ENCODE results near the gene APBB1.
"Not testable (repeated sequence)": the region's sequence is repeated elsewhere in the genome, so short reads cannot be mapped to it uniquely, and the experiment has no call there.

APBB1 gene

DNA sequence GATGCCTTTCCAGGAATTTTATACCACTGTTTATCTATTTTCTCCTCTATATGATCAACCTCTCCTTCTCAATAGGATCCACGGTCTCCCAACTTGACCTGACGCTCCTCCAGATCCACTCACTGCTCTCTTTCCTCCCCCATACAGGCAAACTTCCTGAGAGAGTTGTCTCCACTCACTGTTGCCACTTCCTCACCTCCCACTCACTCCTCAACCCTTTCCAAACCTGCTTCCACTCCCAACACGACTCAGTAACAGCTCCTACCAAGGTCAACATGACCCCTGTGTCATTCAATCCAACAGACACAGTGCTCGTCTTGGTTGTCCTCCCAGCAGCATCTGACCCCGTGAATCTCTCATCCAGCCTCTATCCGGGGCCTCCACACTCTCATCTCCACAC lies 3.1 kb downstream of the APBB1 start:
- no peak for DNase-seq

DNA sequence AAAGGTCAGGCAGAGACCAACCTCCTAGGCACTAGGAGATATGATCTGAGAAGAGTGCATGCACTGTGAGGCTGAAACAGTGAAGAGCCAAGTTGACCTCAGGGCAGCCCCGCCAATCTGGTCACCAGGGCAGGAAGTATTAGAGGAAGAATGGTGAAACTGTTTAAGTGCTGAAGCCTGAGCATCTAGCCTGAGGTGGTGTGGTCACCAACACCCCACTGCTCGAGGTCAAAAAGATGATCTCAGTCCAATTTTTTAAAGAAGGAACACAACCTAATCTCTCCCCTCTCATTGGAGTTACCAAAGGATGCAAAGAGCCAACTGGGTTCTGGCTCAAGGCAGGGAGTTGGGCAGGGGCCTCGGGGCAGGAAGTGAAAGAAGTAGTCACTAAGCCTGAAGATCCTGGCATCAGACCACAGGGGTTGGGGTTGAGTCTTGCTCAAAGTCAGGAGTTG lies 4.0 kb downstream of the APBB1 start:
- no peak for DNase-seq

DNA sequence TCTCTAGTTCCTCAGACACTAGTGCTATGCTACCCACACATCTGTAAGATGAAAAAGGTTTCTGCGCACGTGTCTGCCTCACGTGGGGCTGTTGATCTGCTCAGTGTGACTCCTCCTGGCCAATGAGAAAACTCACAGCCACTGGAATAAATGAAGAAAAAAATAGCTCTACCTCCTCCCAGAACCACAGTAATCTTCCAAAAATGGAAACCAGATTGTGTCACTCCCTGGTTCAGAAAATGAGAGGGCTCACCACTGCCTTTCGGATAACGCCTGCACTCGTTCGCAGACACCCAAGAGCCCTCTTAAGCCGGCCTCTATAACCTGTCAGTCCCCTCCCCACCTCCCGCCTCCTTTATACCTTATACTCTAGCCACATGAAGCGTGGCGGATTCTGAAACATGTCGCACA lies 5.1 kb downstream of the APBB1 start:
- no peak for DNase-seq

DNA sequence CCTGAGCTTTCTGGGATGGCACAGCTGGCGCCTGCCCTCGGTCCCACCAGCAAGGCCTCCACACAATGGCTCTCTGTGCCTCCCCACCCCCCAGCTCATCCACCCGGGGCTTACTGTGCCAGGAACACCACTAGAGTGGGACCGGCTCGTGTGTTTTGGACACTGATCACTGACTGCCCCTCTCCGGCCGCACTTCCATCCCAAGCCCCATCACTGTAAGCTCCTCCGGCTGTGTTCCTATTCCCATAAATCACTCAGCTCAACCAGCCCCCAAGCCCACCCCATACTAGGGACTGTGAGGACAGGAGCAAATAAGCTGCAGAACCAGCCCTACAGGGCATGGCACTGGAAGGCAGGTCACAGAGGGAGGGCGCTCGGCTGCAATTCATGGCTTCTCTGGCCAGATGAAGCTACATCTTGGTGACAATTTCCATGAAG lies 7.3 kb downstream of the APBB1 start:
- DNase-seq: no peak

DNA sequence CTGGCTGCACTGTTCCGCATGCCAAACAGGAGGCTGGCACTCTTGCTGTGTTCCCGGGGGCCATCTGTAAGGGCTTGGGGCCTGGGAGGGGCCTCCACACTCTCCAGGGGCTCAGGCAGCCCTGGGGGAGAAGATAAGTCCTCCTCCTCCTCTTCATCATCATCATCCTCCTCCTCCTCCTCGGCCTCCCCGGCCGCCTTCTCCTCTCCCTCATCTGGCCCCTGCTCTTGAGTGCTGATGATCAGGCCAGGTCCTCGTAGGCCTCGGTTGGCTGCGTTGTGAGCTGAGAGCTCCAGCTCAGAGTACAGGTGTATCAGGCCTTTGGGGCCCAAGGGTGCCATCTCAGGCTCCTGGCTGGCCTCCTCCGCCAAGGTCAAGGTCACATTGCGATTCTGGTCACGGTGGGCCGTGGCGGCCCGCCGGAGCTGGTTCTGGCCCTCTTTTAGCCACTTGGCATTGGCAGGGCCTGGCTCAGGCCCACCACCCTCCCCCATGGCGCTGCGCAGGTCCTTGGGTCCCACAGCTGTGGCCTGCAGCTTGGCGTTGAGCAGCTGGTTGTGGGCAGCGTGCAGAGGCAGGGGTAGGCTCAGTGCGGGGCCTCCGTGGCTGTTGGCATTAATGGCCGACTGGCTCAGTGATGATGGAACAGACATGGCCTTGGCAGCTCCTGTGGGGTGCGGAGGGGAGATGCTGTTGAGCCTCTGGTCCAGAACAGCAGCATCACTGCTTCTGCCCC lies 8.0 kb downstream of the APBB1 start:
- DNase-seq: no peak

DNA sequence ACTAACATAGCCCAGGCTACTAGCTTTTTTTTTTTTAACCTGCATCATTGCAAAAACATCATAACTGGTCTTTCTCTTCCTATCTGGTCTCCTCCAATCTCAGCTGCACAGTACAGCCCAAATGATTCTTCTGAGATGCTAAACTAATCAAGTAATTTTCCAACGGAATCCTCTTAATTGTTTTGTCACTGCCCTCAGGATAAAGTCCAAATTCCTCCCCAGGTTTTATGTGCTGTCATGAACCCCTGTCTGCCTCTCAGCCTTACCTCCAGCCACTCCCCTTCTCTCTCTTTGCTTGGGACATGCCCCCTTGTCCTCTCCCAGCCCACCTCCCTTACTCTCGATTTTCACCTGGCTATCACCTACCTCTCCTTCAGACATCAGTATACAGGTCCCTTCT lies 12.5 kb downstream of the APBB1 start:
- DNase-seq: no peak

DNA sequence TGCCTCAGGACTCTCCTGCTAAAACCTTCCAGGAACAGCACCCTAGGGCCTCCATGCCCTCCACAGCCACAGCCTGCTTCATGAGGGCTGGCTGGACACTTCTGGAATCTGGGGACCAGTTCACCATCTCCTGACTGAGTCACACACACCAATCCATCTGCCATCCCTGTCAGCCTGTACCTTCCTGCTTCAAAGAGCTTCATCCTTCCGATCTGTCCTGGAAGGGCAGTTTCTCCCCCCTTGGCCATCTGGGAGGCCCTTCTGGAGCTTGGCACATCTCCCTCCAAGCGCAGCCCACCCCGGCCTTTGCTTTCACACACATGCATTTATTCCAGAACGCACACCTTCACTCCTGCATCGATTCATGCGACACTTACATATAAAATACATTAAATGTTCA lies 13.0 kb downstream of the APBB1 start:
- no peak for DNase-seq

DNA sequence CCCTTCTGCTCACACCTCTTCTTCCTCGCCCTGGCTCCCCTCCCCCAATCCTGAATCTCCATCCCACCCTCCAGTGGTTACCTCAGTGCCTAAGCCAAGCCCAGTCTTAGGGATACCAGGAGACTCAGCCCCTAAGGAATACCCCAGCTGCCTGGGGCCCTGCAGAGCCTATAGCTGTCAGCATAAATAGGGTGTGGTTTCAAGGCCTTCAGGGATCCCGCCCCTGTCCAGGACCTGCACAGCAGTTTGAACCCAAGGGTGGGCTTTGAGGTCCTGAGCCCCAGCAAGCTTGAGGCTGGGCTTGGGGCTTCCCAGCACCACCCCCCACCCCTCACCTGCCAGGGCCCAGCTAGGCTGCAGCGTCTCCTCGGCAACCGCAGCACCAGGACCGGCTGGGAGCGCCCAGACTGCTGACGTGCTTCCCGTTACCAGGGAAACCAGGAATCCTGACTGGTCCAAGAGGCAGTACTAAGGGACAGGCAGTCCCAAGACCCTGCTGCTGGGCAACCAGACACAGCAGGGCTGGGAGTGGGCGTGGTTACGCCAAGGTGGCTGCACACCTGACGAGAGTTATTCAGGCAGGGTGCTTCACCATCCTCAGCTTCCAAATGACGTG lies 13.7 kb downstream of the APBB1 start:
- no peak for DNase-seq

DNA sequence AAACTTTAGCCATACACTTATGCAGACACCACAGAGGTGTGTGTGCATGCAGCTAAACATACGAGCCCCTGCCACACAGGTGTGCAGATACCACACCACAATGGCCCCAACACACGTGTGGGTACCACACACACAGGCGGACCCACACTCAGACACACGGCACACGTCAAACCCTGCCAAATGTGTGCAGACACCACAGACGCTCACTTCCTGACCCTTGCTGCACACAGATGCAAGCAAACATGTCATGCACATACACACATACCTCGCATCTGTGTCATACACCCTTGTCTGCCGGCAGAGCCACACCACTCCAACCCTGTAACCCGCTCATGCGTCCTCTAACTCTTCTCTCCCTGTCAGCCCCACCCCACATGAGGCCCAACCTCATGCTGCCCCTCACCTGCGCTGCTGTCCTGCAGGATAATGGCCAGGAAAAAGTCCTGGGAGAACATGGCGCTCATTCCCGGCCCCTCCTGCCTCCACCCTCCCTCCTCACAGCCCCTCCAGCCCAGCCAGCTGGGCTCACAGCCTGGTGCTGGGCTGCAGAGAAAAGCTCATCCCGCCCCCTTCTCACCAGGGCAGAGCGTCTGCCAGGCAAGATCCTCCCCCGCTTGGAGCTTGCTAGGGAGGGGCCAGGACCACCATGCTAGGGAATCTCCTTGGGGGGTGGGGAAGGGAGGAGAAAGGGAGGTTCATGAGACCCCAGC lies 14.4 kb downstream of the APBB1 start:
- no peak for DNase-seq

DNA sequence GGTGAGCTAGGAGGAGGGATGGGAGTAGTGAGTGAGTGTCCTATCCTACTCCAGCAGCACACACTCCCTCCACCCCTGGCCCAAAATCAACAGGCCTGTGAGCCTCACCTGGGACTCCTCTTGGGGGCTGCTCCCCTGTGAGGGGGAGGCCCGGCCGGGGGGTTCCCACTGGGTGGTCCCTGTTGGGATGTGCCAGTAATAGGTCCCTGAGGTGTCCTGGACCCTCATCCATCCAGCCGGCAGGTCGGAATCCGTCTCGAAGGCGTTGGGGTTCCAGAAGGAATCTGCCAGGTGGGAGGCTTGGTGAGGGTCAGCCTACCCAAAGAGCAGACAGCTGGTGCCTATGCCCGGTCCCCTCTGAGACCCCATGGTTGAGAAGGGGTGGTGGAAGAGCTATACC lies 15.4 kb downstream of the APBB1 start:
- no peak for DNase-seq

DNA sequence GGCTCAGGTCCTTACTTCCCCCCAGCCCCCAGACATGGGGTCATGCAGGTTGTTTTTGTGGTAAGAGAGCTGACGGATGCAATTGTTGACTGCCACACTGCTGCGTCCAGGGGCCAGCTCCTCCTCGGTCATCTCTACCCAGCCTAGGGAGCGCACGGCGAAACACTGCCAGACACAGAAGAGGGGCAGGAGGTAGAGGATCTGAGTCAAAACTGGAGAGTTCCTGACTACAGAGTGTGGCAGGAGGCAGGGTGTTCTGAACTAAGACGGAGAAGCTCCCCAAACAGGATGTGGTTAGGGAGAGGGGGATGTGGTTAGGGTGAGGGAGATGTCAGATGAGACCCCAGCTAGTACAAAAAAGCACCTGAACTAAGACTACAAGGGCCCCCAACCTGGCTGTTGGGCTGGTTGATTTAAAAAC lies 16.3 kb downstream of the APBB1 start:
- no peak for DNase-seq

DNA sequence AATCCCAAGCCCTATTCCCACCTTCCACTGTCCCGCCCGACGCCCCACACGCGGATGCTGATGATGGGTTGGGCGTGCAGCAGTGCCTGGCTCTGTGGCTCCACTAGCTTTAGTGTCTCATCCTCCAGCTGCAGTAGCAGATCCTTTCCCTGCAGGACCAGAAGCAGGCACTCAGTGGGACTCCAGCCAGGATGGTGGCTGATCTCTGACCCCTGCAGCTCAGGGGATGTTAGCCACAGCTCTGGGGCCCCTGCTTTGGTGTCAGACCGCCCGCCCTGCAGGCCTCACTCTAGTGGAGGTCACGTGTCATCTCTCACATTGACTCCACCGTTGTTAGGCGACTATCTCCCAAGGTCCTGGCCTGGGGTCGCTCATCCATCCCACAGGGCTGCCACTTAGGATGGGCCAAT lies 16.8 kb downstream of the APBB1 start:
- no peak for DNase-seq

DNA sequence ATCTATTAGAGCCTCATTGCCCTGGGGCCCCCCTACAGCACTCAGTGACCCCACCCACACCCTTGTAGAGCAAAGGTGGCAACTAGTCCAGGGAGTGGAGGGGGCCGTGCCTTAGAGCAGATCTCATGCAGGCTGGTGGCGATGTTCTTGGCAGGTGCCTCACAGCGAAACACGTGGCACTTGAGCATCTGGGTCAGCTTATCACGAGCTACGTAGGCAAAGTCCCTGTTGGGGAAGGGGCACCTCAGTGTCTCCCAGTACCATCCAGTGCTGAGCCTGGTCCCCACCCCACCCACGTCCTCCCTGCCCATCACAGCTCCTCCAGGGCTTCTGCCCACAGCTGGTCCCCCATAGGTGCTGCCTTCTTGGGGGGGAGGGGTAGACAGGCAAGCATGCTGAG lies 17.4 kb downstream of the APBB1 start:
- no peak for DNase-seq

DNA sequence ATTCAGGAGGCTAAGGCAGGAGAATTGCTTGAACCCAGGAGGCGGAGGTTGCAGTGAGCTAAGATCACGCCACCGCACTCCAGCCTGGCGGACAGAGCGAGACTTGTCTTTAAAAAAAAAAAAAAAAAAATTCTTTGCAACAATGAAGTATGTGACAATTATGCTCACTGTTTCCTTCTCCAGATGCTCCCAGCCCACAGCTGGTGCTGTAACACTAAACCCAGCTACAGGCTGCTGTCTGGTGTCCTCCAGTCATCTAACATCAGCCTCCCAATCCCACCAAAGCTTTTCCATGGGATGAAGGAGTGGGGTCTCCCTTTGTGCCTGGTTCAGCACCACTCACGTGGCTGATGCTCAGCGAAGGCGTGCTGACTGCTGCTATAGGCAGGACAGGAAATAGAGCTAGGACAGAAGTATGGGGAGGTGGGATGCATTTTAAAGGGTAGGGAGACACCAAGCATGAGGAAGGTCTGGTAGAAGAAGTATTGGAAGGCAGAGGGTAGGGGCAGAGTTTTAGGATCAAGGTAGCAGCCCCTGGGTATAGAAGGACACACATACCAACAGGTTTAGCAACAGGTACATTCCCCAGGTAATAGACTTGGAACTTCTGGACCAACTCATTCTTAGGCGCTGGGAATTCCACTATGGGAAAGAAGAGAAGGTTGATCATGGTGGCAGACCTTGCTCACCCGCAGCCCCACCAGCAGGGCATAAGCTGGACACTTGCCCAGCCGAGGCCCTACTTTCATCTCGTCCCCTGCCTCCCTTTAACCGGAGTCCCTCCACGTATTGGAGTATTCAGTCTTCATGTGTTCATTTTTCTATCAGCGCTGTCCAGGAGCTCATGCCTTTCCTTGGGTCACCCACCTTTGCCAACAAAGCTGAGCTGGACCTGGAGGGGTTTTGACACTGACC lies 18.2 kb downstream of the APBB1 start:
- DNase-seq: no peak

DNA sequence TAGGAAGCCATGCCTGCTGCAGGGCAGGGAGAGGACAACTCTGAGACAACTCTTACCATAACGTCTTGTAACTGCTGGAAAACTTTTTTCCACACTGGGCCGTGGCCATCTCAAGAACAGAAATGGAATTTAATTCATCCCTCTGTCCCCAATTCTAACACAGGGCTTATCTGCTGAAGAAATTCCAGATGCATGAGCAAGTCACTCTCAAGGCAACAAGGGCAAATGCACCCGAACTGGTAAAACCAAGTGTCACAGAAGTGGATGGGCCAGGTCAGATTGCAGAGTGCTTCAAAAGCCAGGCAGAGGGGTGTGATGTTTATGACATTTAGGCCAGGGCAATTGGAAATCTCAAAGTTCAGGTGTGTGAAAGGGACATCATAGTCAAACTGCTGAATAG lies 21.3 kb downstream of the APBB1 start:
- DNase-seq: no peak

DNA sequence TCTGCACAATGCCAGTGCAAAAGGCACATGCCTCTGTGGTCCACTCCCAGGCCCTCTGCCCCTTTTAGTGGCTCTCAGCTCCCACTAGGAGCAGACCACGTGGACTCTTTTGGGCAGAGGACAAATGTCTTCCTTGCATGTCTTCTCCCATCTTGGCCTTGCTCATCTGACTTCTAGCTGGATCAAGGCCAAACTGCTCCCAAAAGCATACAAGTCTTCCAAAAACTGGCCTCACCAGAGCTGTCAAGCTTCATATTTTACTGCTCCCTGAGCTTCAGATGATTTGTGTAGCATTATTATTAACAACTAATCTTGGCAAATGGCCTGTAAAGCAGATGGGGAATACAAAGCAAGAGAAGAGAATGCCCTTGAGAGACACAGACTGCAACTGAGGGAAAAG lies 21.7 kb downstream of the APBB1 start:
- no peak for DNase-seq

DNA sequence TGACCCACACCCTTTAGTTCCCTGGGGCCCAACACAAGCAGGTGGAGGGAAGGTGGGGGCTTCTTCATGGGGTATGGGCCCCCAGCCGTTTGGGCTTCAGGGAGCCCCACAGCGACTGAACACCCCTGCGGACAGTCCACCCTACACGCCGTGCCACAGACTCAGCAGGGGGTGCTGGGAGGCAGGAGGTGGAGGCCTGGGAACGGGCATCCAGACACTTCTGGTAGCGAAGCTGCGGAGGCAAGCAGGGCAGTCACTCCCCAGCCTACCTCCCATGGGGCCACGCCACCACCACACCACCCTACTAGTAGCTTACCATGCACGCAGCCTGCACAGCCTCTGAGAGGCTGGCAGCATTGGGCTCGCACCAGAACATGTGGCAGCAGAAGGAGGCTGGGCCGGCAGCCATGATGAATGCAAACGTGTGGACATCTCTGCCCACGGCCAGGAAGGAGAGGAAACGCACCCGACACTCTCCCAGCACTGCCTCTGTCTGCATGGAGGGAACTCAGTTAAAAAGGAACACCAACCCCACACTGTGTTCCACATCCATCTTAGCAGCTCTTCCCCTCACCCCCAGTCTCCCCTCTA lies 23.3 kb downstream of the APBB1 start:
- no peak for DNase-seq

DNA sequence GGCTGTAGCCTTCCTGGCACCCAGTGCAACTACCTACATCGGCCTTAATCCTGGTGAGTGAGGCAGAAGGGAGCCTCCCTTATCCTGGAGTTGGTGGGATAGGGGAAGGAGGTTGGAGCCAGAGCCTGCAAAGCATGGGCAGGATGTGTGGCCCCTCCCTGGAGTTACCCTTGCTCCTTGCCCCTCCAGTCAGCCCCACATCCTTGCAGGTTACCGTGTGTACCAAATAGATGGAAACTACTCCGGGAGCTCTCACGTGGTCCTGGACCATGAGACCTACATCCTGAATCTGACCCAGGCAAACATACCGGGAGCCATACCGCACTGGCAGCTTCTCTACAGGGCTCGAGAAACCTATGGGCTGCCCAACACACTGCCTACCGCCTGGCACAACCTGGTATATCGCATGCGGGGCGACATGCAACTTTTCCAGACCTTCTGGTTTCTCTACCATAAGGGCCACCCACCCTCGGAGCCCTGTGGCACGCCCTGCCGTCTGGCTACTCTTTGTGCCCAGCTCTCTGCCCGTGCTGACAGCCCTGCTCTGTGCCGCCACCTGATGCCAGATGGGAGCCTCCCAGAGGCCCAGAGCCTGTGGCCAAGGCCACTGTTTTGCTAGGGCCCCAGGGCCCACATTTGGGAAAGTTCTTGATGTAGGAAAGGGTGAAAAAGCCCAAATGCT lies 24.8 kb downstream of the APBB1 start:
- DNase-seq: no peak

DNA sequence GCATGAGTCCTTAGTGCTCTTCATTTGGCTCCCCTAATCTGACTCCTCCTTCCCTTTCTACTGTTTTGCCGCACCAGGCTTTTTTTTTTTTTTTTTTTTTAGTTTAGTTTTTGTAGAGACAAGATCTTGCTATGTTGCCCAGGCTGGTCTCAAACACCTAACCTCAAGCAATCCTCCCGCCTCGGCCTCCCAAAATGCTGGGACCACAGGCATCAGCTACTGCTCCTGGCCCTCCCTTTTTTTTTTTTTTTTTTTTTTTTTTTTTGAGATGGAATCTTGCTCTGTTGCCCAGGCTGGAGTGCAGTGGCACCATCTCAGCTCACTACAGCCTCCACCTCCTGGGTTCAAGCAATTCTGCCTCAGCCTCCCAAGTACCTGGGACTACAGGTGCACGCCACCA lies 26.6 kb downstream of the APBB1 start:
- not testable (repeated sequence) for DNase-seq

DNA sequence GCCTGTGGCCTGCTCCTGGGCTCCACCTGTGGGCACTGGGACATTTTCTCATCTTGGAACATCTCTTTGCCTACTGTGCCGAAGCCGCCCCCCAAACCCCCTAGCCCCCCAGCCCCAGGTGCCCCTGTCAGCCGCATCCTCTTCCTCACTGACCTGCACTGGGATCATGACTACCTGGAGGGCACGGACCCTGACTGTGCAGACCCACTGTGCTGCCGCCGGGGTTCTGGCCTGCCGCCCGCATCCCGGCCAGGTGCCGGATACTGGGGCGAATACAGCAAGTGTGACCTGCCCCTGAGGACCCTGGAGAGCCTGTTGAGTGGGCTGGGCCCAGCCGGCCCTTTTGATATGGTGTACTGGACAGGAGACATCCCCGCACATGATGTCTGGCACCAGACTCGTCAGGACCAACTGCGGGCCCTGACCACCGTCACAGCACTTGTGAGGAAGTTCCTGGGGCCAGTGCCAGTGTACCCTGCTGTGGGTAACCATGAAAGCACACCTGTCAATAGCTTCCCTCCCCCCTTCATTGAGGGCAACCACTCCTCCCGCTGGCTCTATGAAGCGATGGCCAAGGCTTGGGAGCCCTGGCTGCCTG lies 27.3 kb downstream of the APBB1 start:
- no peak for DNase-seq

DNA sequence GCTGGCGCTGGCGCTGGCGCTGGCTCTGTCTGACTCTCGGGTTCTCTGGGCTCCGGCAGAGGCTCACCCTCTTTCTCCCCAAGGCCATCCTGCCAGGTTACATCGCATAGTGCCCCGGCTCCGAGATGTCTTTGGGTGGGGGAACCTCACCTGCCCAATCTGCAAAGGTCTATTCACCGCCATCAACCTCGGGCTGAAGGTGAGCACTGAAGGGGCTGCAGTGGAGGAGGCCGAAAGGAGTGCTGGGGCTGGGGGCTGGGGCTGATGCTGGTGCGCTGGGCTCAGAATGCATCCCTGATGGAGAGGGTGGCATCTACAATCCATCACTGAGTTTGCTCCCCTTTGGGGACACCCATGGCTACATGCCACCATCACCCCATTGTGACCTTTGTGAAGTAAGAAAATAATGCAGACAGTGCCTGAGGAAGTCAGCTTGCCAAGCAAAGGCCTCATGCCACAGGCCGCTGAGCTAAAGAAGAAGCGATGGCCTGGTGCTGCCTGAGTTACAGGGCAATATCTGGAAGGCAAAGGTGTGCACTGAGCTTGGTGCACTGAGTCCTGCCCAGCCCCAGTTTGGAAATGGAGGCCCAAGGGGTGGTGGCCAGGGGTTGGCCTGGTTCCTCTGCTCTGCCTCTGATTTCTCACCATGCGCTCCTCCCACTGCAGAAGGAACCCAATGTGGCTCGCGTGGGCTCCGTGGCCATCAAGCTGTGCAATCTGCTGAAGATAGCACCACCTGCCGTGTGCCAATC lies 28.0 kb downstream of the APBB1 start:
- no peak for DNase-seq
